ENCODE measurements around the gene BEST4. TPM values are rescaled to one million over a fixed set of nuclear protein-coding genes. Genes with fewer than 3 reads are reported as not detected.
A peak's percentile ranks its signal among the peaks of the same experiment; 100 is the strongest.

BEST4 gene
- total and polyA plus RNA-seq, 2 donors (not counting 3 experiments of a cell fraction or from before 2014, with no cell fraction given), result 0.21 TPM; not detected in 1

- Histone ChIP-seq H3K9me1 (replicated peaks; ENCODE audit: control insufficient read depth, extremely low read depth, insufficient read depth, low read length) (no peaks in the 10 kb centered on the region), H3K9me3 (replicated peaks; ENCODE audit: control insufficient read depth, insufficient read depth, low read length) (no peaks in the 10 kb centered on the region), H3K9ac (replicated peaks; ENCODE audit: extremely low read depth, insufficient read depth, low read length) (no peak overlapping the region), H3K4me1 (ENCODE audit: control insufficient read depth, extremely low read depth, insufficient read depth, low read length) (peaks cover 10% of the 10 kb centered on the region), H3K36me3 (ENCODE audit: control insufficient read depth in 2 of 2, extremely low read depth in 1 of 2, insufficient read depth in 2 of 2, low read length in 2 of 2) (no peaks in the 10 kb centered on the region), H3K4me2 (ENCODE audit: insufficient read depth, low read length) (peak overlapping the region; percentile 43), H3K27me3 (ENCODE audit: control insufficient read depth in 2 of 2, insufficient read depth in 2 of 2, low read length in 2 of 2) (no peaks in the 10 kb centered on the region), H3K79me2 (ENCODE audit: control insufficient read depth, insufficient read depth, low read length) (no peaks in the 10 kb centered on the region), H2AFZ (ENCODE audit: low read depth, low read length) (peak overlapping the region; percentile 70), H3K4me3 (replicated peaks in 1 of 3; ENCODE audit: insufficient read depth in 1 of 3, low read depth in 1 of 3, low read length in 3 of 3) (peak overlapping the region in 1 of 3 experiments; percentile 12), H4K20me1 (replicated peaks; ENCODE audit: control insufficient read depth, extremely low read depth, insufficient read depth, low read length) (no peaks in the 10 kb centered on the region), H3K27ac (ENCODE audit: insufficient read depth, low read depth, low read length) (no peak overlapping the region)
- TF ChIP-seq JUN (IDR thresholded peaks at IDR 0.05; ENCODE audit: borderline replicate concordance, insufficient read depth, insufficient read length, low read depth), result no peak
- no peak for TF ChIP-seq POLR2AphosphoS5 (IDR thresholded peaks at IDR 0.05; ENCODE audit: insufficient read depth, low read depth, low read length)
- no peak for TF ChIP-seq MAX (IDR thresholded peaks at IDR 0.05; ENCODE audit: insufficient read depth, insufficient read length)
- no peak for TF ChIP-seq CTCF (IDR thresholded peaks at IDR 0.05; ENCODE audit: extremely low read depth in 1 of 2, insufficient read depth in 1 of 2, low read depth in 1 of 2, low read length in 2 of 2)
- TF ChIP-seq EZH2 (IDR thresholded peaks at IDR 0.05; ENCODE audit: borderline replicate concordance, low read depth, low read length, severe bottlenecking), result no peak
- TF ChIP-seq FOS (IDR thresholded peaks at IDR 0.05; ENCODE audit: borderline replicate concordance, insufficient read depth, low read length), result no peak
- TF ChIP-seq MYC (IDR thresholded peaks at IDR 0.05; ENCODE audit: low read depth, low read length), result no peak
- no peak for TF ChIP-seq POLR2A (IDR thresholded peaks at IDR 0.05; ENCODE audit: low read depth, low read length)
- no peak for TF ChIP-seq GATA2 (IDR thresholded peaks at IDR 0.05; ENCODE audit: insufficient read depth, insufficient read length, low read depth, low read length)
- BruUV-seq (replicated peaks), result no TSS peak
- no peak for DNase-seq (ENCODE audit: low read depth, low spot score)
- FAIRE-seq, result no peak
- intact Hi-C loops (cut with micrococcal nuclease), result loop anchor here (1.0 kb wide), 2 partner anchors 34 to 227 kb away; partner anchors contain the start of gene UROD
- ChIA-PET POLR2A (no interaction called here), CTCF (interaction anchor here (1.2 to 1.9 kb wide), 4 partner anchors 10 to 225 kb away, joined by 4 to 5 read pairs (median 4); partner anchors contain the start of genes HECTD3, RNU5D-1 and RPS8)
- dilution Hi-C loops (cut with MboI; ENCODE audit: extremely low pct_ligation_motif_present, low sequenced_read_pairs), result no loop called here
These were observed 2.4 kb downstream of the BEST4 start for GRCh38 chr1:44785501-44786137.

Data from endothelial cell of umbilical vein (primary cell).